PFSK-1 (cell line): ENCODE data around the gene MAN2B2.

Source experiments
- REST ChIP-seq, 2 experiments: IDR thresholded peaks; 2 replicates each; pipeline versions ENCODE4 v1.6.1 to v1.8.0; 2011 to 2012; ENCODE audit warnings: low read depth in 2 of 2, low read length in 2 of 2, control low read depth in 1 of 2, inconsistent platforms in 1 of 2, mild to moderate bottlenecking in 1 of 2, moderate library complexity in 1 of 2; ENCODE audit not compliant: insufficient read depth in 1 of 2
- TAF1 ChIP-seq: IDR thresholded peaks from 2 replicates; pipeline ENCODE4 v1.6.1; 2012; ENCODE audit warnings: low read length, control low read depth, borderline replicate concordance; ENCODE audit not compliant: insufficient read depth

GRCh38 chr4:6548201-6548881 is 26.6 kb upstream of the MAN2B2 start:
- TF ChIP-seq REST (IDR thresholded peaks at IDR 0.05; ENCODE audit: insufficient read depth in 1 of 2, low read depth in 2 of 2, low read length in 2 of 2) (no peak), TAF1 (no peak)
